WTC11 (cell line): Measurements from ENCODE around the gene CT47B1.
"Not testable (repeated sequence)": the region's sequence is repeated elsewhere in the genome, so short reads cannot be mapped to it uniquely, and the experiment has no call there.

Experiments used
- CTCF ChIP-seq: fragments of 200-600 bp; IDR thresholded peaks from 2 replicates; pipeline ENCODE4 v1.8.0; 2022; ENCODE audit warnings: antibody characterized with exemption
- ESRRA ChIP-seq: sonication (generic); formaldehyde crosslinking; IDR thresholded peaks from 2 replicates; pipeline ENCODE4 v1.8.1; 2022; ENCODE audit warnings: mild to moderate bottlenecking, missing genetic modification reagents, borderline replicate concordance
- FOXJ3 ChIP-seq: sonication (generic); formaldehyde crosslinking; IDR thresholded peaks from 2 replicates; pipeline ENCODE4 v1.9.0; 2021; ENCODE audit warnings: missing genetic modification reagents, mild to moderate bottlenecking, borderline replicate concordance
- FOXK1 ChIP-seq: sonication (generic); formaldehyde crosslinking; IDR thresholded peaks from 2 replicates; pipeline ENCODE4 v1.8.0; 2022; ENCODE audit warnings: mild to moderate bottlenecking, moderate library complexity, missing genetic modification reagents
- JUN ChIP-seq: sonication (generic); formaldehyde crosslinking; IDR thresholded peaks from 2 replicates; pipeline ENCODE4 v1.8.0; 2023; ENCODE audit warnings: mild to moderate bottlenecking, missing genetic modification reagents
- MAX ChIP-seq: sonication (generic); formaldehyde crosslinking; IDR thresholded peaks from 2 replicates; pipeline ENCODE4 v1.8.0; 2022; ENCODE audit warnings: mild to moderate bottlenecking, missing genetic modification reagents
- NR2C2 ChIP-seq: sonication (generic); formaldehyde crosslinking; IDR thresholded peaks from 2 replicates; pipeline ENCODE4 v1.8.0; 2022; ENCODE audit warnings: mild to moderate bottlenecking, missing genetic modification reagents
- PRDM15 ChIP-seq: sonication (generic); formaldehyde crosslinking; IDR thresholded peaks from 2 replicates; pipeline ENCODE4 v1.8.0; 2022; ENCODE audit warnings: missing genetic modification reagents
- RELA ChIP-seq: sonication (generic); formaldehyde crosslinking; IDR thresholded peaks from 2 replicates; pipeline ENCODE4 v1.8.1; 2022; ENCODE audit warnings: missing genetic modification reagents, mild to moderate bottlenecking, borderline replicate concordance
- USF2 ChIP-seq: sonication (generic); formaldehyde crosslinking; IDR thresholded peaks from 2 replicates; pipeline ENCODE4 v1.8.1; 2023; ENCODE audit warnings: mild to moderate bottlenecking, missing genetic modification reagents, moderate library complexity
- ZNF396 ChIP-seq: fragments of 250-450 bp; sonication (Bioruptor Pico); IDR thresholded peaks from 2 replicates; pipeline ENCODE4 v1.8.0; 2021; ENCODE audit warnings: mild to moderate bottlenecking, moderate library complexity, borderline replicate concordance

- not testable (repeated sequence) for TF ChIP-seq MAX; FOXJ3 (CRISPR knock-in tag); CTCF; NR2C2 (CRISPR knock-in tag); JUN; FOXK1 (CRISPR knock-in tag); USF2 (CRISPR knock-in tag); PRDM15; ESRRA (CRISPR knock-in tag); RELA; ZNF396 (CRISPR knock-in tag)
Observed at GRCh38 chrX:120875766-120876165, at the start of gene CT47B1.
